ENCODE data around the gene FBXO8.
A peak's percentile ranks its signal among the peaks of the same experiment; 100 is the strongest.
"Not testable (repeated sequence)": the region's sequence is repeated elsewhere in the genome, so short reads cannot be mapped to it uniquely, and the experiment has no call there.

FBXO8 gene

DNA sequence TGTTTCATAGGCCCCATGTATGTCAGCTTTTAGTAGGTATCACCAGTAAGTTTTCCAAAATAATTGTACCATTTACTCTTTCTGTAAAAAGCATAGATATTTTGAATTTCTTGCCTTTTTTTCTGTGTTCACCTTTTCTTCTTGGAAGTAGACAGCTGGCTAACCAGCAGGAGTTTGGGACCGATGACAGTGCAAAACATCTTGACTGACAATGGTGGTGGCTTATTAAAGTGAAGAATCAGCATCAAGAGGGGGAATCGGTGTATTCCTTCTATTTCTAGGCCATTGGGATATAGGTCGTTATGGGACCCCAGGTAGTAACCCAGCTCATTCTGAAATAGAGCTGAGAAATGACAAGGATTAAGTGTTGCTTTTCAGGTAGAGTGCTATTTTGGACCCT lies 3.4 kb upstream of the FBXO8 start:
- DNase-seq (ENCODE audit: insufficient read length, low spot score) (no peak), FAIRE-seq (no peak)

GRCh38 chr4:174284487-174284886 lies 1.0 kb upstream of the FBXO8 start:
- DNase-seq (ENCODE audit: insufficient read length, low spot score) = no peak
- FAIRE-seq = no peak

DNA sequence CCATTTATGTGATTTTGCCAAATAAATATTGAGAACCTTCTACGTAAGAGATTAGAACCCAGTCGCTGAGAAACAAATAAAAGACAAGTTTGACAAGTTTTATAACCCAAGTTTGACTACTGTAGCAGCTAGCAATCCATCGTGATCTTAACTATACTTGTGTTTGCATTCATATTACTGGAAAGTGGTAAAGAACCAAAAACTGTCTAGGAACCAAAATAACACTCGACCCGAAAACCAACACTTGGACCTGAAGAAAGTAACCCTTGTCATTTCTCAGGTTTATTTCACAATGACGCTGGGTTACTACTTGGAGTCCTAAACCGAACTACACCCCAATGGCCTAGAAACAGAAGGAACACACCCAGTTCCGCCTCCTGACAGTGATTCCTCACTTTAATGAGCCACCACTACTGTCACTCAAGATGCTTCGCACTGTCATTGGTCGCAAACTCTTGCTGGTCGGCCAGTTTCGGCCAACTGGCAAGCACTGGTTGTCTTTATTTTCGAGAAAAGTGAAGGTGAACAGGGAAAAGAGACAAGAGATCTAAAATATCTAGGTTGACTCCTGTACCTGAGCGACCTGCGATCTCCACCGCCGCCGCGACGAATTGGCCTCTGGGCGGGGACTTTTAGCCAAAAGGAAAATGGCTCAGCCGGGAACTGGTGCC lies 496 bp downstream of the FBXO8 start:
- FAIRE-seq = peak; percentile 54
- DNase-seq (ENCODE audit: insufficient read length, low spot score) = peak; percentile 90

DNA sequence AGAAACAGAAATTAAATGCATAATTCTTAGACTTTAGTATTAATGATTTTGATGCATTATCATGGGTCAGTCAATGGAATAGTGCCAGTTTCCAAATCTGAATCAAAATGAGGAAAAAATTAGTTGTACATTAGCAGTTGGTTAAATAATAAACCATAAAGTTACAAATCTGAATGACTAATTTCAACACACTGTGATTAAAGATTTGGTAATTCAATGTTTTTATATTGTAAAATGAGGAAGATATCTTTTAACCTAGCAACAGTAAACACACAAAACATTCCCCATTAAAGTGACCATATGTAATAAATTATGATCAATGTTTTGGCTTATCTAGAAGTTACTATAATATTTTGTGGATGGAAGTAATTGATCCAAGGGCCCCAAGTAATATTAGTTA lies 1.6 kb downstream of the FBXO8 start:
- DNase-seq (ENCODE audit: insufficient read length, low spot score) = no peak
- no peak for FAIRE-seq

- DNase-seq (ENCODE audit: insufficient read length, low spot score) (no peak), FAIRE-seq (no peak)
Measured at GRCh38 chr4:174281182-174281737, 2.2 kb downstream of the FBXO8 start.

GRCh38 chr4:174279433-174280155 lies 3.9 kb downstream of the FBXO8 start:
- FAIRE-seq (no peak), DNase-seq (ENCODE audit: insufficient read length, low spot score) (no peak)

DNA sequence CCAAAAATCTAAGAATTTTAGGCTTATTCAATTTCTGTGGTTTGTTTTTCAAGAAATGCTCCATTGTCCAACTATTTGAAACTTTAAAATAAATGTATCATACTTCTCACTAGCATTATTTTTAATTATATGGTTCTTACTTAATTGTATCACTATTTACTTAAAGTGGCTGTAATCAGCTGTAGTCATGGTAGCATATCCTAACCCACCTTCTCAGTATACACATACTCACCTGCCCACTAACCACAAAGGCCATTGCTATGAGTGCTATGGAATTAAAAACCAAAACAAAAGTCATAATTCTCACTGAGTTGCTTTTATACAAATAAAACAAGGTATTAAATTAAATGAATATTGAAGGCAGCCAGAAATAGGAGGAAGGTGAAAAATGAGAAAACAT lies 5.0 kb downstream of the FBXO8 start:
- FAIRE-seq (no peak), DNase-seq (ENCODE audit: insufficient read length, low spot score) (no peak)

DNA sequence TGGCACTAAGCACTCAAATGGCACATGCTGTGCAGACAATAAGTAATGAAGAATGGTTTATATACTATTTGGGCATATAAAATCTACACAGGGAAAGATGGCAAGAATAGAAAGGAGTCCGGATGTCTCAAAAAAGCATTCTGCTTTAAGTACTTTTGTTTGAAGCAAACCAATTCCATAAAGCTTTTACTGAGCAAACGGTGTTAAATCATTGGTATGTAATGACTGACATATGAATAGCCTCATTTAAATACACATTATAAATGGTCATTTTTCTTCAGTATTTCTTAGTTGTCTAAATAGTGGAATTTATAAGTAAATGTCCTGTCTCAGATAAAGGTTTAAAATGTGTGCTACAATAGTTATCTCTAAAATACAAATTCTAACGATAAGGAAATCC lies 6.0 kb downstream of the FBXO8 start:
- DNase-seq (ENCODE audit: insufficient read length, low spot score) (no peak), FAIRE-seq (no peak)

DNA sequence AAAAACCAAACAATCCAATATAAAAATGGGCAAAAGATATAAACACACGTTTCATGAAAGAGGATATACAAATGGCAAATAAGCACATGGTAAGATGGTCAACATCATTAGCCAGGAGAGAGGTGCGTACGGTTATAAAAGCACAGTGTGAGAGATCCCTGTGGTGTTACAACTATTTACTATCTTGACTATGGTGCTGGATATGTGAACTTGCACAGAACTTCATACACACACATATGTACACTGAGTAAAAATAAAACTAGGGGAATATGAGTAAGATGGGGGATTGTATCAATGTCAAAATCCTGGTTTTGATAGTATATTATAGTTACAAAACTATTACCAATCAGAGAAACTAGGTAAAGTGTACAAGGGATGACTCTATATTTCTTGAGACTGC lies 8.4 kb downstream of the FBXO8 start:
- FAIRE-seq = no peak
- DNase-seq (ENCODE audit: insufficient read length, low spot score) = no peak

- DNase-seq (ENCODE audit: insufficient read length, low spot score) = no peak
- no peak for FAIRE-seq
Measured at GRCh38 chr4:174274436-174274835, 9.0 kb downstream of the FBXO8 start.

- DNase-seq (ENCODE audit: insufficient read length, low spot score) = no peak
- no peak for FAIRE-seq
Measured at GRCh38 chr4:174273930-174274329, 9.5 kb downstream of the FBXO8 start.

GRCh38 chr4:174266416-174266815 lies 17.1 kb downstream of the FBXO8 start:
- FAIRE-seq (no peak), DNase-seq (ENCODE audit: insufficient read length, low spot score) (no peak)

DNA sequence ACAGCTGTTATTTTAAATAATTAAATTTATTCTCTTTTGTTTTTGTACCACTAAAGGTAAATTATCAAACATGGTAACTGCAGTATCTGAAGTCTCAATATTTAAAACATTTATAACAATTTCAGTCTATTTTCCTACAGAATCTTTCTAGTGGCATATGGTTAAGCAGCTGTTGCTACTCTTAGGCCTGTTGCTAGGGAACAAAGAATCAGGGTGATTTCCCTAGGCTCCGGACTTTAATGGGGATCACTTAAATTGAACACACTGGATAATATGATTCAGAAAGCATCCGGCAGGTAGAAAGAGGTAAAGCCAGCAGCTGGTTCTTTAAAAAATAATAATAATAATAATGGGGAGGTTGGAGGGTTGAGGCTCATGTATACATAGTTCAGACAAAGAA lies 17.6 kb downstream of the FBXO8 start:
- FAIRE-seq (no peak), DNase-seq (ENCODE audit: insufficient read length, low spot score) (no peak)

GRCh38 chr4:174263445-174263736 lies 20.1 kb downstream of the FBXO8 start:
- FAIRE-seq = no peak

GRCh38 chr4:174262624-174263444 lies 20.6 kb downstream of the FBXO8 start:
- peak; percentile 42 for FAIRE-seq
- no peak for DNase-seq (ENCODE audit: insufficient read length, low spot score)

More at GRCh38 chr4:174263445-174263736, 20.1 kb downstream of the FBXO8 start:
- no peak for DNase-seq (ENCODE audit: insufficient read length, low spot score)

DNA sequence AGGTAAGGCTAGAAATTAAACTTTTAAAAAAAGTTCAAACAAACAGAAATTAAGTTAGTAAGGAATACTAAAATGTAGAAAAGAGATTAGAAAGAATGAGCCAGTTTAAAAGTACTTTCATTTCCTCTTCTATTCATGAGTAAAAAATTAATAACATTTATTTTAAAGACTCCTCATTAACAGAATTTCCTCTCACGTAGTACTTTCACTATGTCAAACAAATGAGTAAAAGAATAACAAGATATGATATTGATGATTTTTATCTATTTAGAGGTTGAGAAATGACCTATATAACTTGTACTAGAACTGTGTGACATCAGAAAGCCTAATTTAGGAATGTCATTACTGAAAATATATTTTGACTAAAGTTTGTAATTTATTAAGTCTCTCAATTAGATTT lies 22.0 kb downstream of the FBXO8 start:
- FAIRE-seq; DNase-seq (ENCODE audit: insufficient read length, low spot score): not testable (repeated sequence)

DNA sequence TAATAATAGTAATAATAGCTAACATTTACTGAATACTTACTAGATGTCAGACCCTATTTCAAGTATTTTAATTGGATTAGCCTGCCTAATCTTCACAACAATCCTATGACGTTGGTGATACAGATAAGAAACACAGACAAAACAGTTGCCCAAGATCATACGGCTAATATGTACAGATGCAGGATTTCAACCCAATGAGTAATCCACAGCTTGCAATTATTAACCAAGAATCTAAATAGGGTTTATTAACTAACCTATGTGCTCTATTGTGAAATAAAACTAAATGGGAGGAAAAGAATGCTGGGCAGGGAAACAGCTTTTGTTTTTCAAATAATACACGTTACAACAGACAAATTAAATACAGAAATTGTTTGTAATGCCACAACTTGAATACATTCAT lies 23.4 kb downstream of the FBXO8 start:
- no peak for FAIRE-seq

GRCh38 chr4:174259580-174259979 lies 23.9 kb downstream of the FBXO8 start:
- FAIRE-seq = no peak
- no peak for DNase-seq (ENCODE audit: insufficient read length, low spot score)

More for the DNA sequence above, 23.4 kb downstream of the FBXO8 start:
- DNase-seq (ENCODE audit: insufficient read length, low spot score) = no peak

GRCh38 chr4:174256277-174256713 lies 27.2 kb downstream of the FBXO8 start:
- DNase-seq (ENCODE audit: insufficient read length, low spot score) (no peak), FAIRE-seq (no peak)

DNA sequence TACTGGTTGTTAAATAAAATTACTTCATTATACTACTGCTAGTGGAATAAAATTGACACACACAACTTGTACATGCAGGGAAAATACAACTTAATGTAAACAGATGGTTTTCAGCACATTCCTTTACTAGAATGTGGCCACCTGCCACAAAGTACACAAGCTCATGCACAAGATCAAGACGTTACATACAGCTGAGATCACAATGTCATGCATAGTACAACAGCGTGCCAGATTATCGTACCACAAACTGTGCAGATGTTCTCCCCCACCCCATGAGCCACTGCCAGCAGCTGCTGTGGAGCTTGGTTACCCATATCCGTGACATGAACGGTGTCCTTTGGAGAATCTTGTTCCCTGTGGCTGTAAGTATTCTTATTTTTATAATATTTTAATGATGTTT lies 27.7 kb downstream of the FBXO8 start:
- FAIRE-seq (no peak), DNase-seq (ENCODE audit: insufficient read length, low spot score) (no peak)

GRCh38 chr4:174255374-174255773 lies 28.1 kb downstream of the FBXO8 start:
- no peak for DNase-seq (ENCODE audit: insufficient read length, low spot score)
- FAIRE-seq = no peak

Data from HTR-8/SVneo (cell line).